ENCODE measurements around the gene TMIGD3.

The TMIGD3 gene

GRCh38 chr1:111446967-111447892 lies 56.2 kb downstream of the TMIGD3 start:
- DNase-seq (ENCODE audit: low read depth) = no peak
- peak overlapping the region; percentile 88 for H3K4me3 ChIP-seq (ENCODE audit: low read depth, low read length)
- no peak for TF ChIP-seq MAX (IDR thresholded peaks at IDR 0.05; ENCODE audit: low read depth, low read length)
- no peak for TF ChIP-seq CTCF (IDR thresholded peaks at IDR 0.05; ENCODE audit: low read depth, low read length)
- no peak for TF ChIP-seq MYC (IDR thresholded peaks at IDR 0.05; ENCODE audit: low read depth, low read length)
- TF ChIP-seq POLR2A (IDR thresholded peaks at IDR 0.05; ENCODE audit: extremely low read depth, insufficient read length) = no peak

- DNase-seq (ENCODE audit: low read depth) = no peak
- no peak for TF ChIP-seq POLR2A (IDR thresholded peaks at IDR 0.05; ENCODE audit: extremely low read depth, insufficient read length)
- TF ChIP-seq MAX (IDR thresholded peaks at IDR 0.05; ENCODE audit: low read depth, low read length) = no peak
- no peak for TF ChIP-seq CTCF (IDR thresholded peaks at IDR 0.05; ENCODE audit: low read depth, low read length)
- TF ChIP-seq MYC (IDR thresholded peaks at IDR 0.05; ENCODE audit: low read depth, low read length) = no peak
- H3K4me3 ChIP-seq (ENCODE audit: low read depth, low read length) = peak overlapping the region; percentile 88
Measured at GRCh38 chr1:111446546-111446945, 56.9 kb downstream of the TMIGD3 start.

GRCh38 chr1:111444031-111444430 lies 59.4 kb downstream of the TMIGD3 start:
- no peak overlapping the region for H3K4me3 ChIP-seq (ENCODE audit: low read depth, low read length)
- no peak for TF ChIP-seq POLR2A (IDR thresholded peaks at IDR 0.05; ENCODE audit: extremely low read depth, insufficient read length)
- no peak for TF ChIP-seq MYC (IDR thresholded peaks at IDR 0.05; ENCODE audit: low read depth, low read length)
- no peak for TF ChIP-seq CTCF (IDR thresholded peaks at IDR 0.05; ENCODE audit: low read depth, low read length)
- no peak for TF ChIP-seq MAX (IDR thresholded peaks at IDR 0.05; ENCODE audit: low read depth, low read length)
- DNase-seq (ENCODE audit: low read depth) = no peak

GRCh38 chr1:111442457-111442856 lies 61.0 kb downstream of the TMIGD3 start:
- no peak overlapping the region for H3K4me3 ChIP-seq (ENCODE audit: low read depth, low read length)
- DNase-seq (ENCODE audit: low read depth) = no peak
- TF ChIP-seq MYC (IDR thresholded peaks at IDR 0.05; ENCODE audit: low read depth, low read length) (no peak), CTCF (IDR thresholded peaks at IDR 0.05; ENCODE audit: low read depth, low read length) (no peak), MAX (IDR thresholded peaks at IDR 0.05; ENCODE audit: low read depth, low read length) (no peak)

- H3K4me3 ChIP-seq (ENCODE audit: low read depth, low read length) = no peak overlapping the region
- TF ChIP-seq CTCF (IDR thresholded peaks at IDR 0.05; ENCODE audit: low read depth, low read length) = peak; percentile 56
- no peak for TF ChIP-seq MAX (IDR thresholded peaks at IDR 0.05; ENCODE audit: low read depth, low read length)
- no peak for TF ChIP-seq MYC (IDR thresholded peaks at IDR 0.05; ENCODE audit: low read depth, low read length)
- no peak for TF ChIP-seq POLR2A (IDR thresholded peaks at IDR 0.05; ENCODE audit: extremely low read depth, insufficient read length)
- peak; percentile 57 for DNase-seq (ENCODE audit: low read depth)
Measured at GRCh38 chr1:111441573-111442192, 61.8 kb downstream of the TMIGD3 start.

All from NB4 (cell line).